Kidney (tissue), 14 donors: ENCODE data around the gene RHBDL2. TPM values are rescaled to one million over a fixed set of nuclear protein-coding genes. Genes with fewer than 3 reads are reported as not detected.
"Not testable (repeated sequence)": the region's sequence is repeated elsewhere in the genome, so short reads cannot be mapped to it uniquely, and the experiment has no call there.

Source experiments
- DNase-seq, 5 donors: peaks; one replicate each; pipeline ENCODE4 v3.0.0-alpha.2; 2013 to 2020
- FAIRE-seq: peaks from 2 replicates; lab custom pipeline; 2012; peaks lifted over from hg19 to GRCh38; lab: Jason Lieb, UNC
- H3K27ac ChIP-seq, 2 donors: one replicate each; pipeline ENCODE4 v1.7.0; 2013; ENCODE audit warnings: low read depth in 2 of 2, low read length in 2 of 2, inconsistent platforms in 1 of 2
- H3K27me3 ChIP-seq: one replicate; pipeline ENCODE4 v1.7.1; 2013; ENCODE audit warnings: low read length, inconsistent platforms; ENCODE audit not compliant: control insufficient read depth, insufficient read depth
- H3K36me3 ChIP-seq, 3 donors: one replicate each; pipeline versions ENCODE4 v1.7.0 to v1.7.1; 2013; ENCODE audit warnings: low read length in 3 of 3, control low read depth in 1 of 3, inconsistent platforms in 1 of 3; ENCODE audit not compliant: insufficient read depth in 3 of 3, control insufficient read depth in 2 of 3
- H3K4me1 ChIP-seq, 3 donors: one replicate each; pipeline versions ENCODE4 v1.7.0 to v1.7.1; 2013; ENCODE audit warnings: low read length in 3 of 3, inconsistent platforms in 1 of 3, low read depth in 1 of 3; ENCODE audit not compliant: control insufficient read depth in 2 of 3, insufficient read depth in 2 of 3
- H3K4me3 ChIP-seq, 3 donors: one replicate each; pipeline versions ENCODE4 v1.7.0 to v1.8.1; 2013; ENCODE audit warnings: low read length in 3 of 3, control low read depth in 1 of 3, inconsistent platforms in 1 of 3
- H3K9ac ChIP-seq, 3 donors: one replicate each; pipeline versions ENCODE4 v1.7.0 to v1.7.1; 2013; ENCODE audit warnings: low read length in 3 of 3, control low read depth in 1 of 3, inconsistent platforms in 1 of 3
- H3K9me3 ChIP-seq, 3 donors: one replicate each; pipeline versions ENCODE4 v1.7.0 to v1.7.1; 2013; ENCODE audit warnings: low read length in 3 of 3, control low read depth in 1 of 3, inconsistent platforms in 1 of 3; ENCODE audit not compliant: control insufficient read depth in 2 of 3, insufficient read depth in 1 of 3
- intact Hi-C: fragments of 100-400 bp; cut with DNase I; formaldehyde crosslinking; loops from one replicate; pipeline ENCODE4 v1.11.1; 2022
- polyA plus RNA-seq: library from polyadenylated mRNA; stranded (reverse); fragments of 350-450 nt; fragmentation: Illumina TruSeq; extraction: RNeasy Lipid Tissue Mini Kit (QIAGEN cat#74804); gene quantifications from one replicate; pipeline ENCODE4 v1.2.3, GENCODE V29; 2014; ENCODE audit warnings: low read depth, low replicate concordance; ENCODE audit not compliant: insufficient read depth
- total RNA-seq: library from RNA; stranded (reverse); fragmentation: NEBNext Ultra II Directional; extraction: Animal tissue kit (Norgen Biotek cat#: 25700); gene quantifications from one replicate; pipeline ENCODE4 v1.2.1, GENCODE V29; 2021
- TF ChIP-seq, protein P1 (sequence below): IDR thresholded peaks from 3 replicates; pipeline ENCODE4 v1.5.1; 2012; ENCODE audit warnings: mild to moderate bottlenecking, moderate library complexity, borderline replicate concordance; ENCODE audit not compliant: insufficient read depth; ENCODE audit errors: extremely low read depth
- donor health status: control.
- donor health status: control.
- donor health status: control.
- donor health status: control.
- donor health status: control.
- donor health status: DM: yes; HTN: yes; CAD: no.
- donor health status: Normal renal cell carcinoma (clear cell type).

The RHBDL2 gene
- total and polyA plus RNA-seq, 2 donors from 2014 or later: 0.34 to 2.1 TPM

DNA sequence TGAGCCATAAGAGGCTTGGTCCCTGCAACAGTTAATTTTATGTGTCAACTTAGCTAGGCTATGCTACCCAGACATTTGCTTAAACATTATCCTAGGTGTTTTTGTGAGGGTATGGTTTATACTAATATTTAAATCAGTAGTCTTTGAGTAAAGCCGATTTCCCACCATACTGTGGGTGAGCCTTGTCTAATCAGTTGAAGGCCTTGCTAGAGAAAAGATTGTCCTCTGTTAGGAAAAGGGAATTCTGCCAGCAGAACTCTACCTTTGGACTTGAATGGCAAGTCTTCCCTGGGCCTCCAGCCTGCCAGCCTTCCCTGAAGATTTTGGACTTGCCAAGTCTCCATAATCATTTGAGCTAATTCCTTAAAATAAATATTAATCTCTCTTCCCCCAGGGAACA is 23.9 kb downstream of the RHBDL2 start:
- H3K4me3 ChIP-seq: no peak overlapping the region
- FAIRE-seq (no peak), DNase-seq (no peak)
- intact Hi-C loops: no loop called here
- no peaks in the 10 kb centered on the region for H3K36me3 ChIP-seq
- no peak overlapping the region for H3K9ac ChIP-seq
- TF ChIP-seq, protein P1, sequence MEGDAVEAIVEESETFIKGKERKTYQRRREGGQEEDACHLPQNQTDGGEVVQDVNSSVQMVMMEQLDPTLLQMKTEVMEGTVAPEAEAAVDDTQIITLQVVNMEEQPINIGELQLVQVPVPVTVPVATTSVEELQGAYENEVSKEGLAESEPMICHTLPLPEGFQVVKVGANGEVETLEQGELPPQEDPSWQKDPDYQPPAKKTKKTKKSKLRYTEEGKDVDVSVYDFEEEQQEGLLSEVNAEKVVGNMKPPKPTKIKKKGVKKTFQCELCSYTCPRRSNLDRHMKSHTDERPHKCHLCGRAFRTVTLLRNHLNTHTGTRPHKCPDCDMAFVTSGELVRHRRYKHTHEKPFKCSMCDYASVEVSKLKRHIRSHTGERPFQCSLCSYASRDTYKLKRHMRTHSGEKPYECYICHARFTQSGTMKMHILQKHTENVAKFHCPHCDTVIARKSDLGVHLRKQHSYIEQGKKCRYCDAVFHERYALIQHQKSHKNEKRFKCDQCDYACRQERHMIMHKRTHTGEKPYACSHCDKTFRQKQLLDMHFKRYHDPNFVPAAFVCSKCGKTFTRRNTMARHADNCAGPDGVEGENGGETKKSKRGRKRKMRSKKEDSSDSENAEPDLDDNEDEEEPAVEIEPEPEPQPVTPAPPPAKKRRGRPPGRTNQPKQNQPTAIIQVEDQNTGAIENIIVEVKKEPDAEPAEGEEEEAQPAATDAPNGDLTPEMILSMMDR: no peak
- no peaks in the 10 kb centered on the region for H3K27me3 ChIP-seq
- H3K4me1 ChIP-seq: no peaks in the 10 kb centered on the region
- H3K9me3 ChIP-seq: no peaks in the 10 kb centered on the region
- no peak overlapping the region for H3K27ac ChIP-seq

DNA sequence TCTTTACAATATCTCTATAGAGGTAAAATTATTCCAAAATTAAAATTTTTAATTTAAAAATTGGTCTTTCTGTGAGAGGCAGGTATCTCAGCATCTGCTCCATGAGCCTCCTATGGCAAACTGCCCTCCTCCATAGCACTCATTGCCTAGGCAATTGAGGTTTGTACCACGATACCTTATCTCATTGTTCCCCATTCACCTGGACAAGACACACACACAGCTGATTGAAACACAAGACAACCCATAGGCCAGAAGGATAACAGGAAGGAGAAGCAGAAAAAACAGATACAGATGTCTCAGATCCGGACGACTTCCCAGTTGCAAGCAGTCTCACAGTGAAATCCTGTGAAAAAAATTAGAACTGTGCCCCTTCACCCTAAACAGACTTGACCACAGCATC is 24.3 kb downstream of the RHBDL2 start:
- DNase-seq (no peak), FAIRE-seq (no peak)
- H3K9me3 ChIP-seq: no peaks in the 10 kb centered on the region
- H3K4me1 ChIP-seq: no peaks in the 10 kb centered on the region
- no peak overlapping the region for H3K9ac ChIP-seq
- TF ChIP-seq, protein P1: no peak
- no peaks in the 10 kb centered on the region for H3K27me3 ChIP-seq
- H3K36me3 ChIP-seq: no peaks in the 10 kb centered on the region
- H3K4me3 ChIP-seq: no peak overlapping the region
- H3K27ac ChIP-seq: no peak overlapping the region
- intact Hi-C loops: no loop called here

DNA sequence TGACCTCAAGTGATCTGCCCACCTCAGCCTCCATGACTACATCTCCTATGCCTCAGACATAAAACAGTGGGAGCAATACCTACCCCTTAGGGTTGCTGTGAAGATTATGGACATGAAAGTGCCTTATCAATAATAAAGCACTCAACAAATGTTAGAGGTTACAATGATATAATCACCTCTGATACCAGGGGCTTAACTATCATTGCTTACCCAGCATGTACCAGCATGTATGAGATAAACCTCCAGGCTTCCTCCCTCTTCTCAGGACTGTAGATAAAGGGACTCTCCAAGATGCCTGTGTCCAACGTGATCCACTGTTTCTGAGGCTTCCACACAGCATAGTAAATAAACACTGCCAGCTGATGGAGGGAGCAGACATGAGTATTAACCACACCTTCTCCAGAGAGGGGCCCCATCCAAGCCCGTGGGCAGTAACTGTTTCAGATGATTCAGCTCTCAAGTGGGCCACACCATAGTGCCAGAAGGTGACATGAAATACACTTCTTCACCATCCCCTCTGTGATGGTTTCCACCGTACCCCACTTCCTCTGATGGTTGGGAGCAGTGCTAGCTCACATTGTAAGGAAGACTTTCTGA is 26.2 kb downstream of the RHBDL2 start:
- TF ChIP-seq, protein P1: no peak
- Histone ChIP-seq H3K36me3 (no peaks in the 10 kb centered on the region), H3K27me3 (no peaks in the 10 kb centered on the region), H3K27ac (no peak overlapping the region), H3K9me3 (no peaks in the 10 kb centered on the region), H3K4me3 (no peak overlapping the region), H3K9ac (no peak overlapping the region), H3K4me1 (no peaks in the 10 kb centered on the region)
- FAIRE-seq: no peak
- no peak for DNase-seq
- intact Hi-C loops: no loop called here

DNA sequence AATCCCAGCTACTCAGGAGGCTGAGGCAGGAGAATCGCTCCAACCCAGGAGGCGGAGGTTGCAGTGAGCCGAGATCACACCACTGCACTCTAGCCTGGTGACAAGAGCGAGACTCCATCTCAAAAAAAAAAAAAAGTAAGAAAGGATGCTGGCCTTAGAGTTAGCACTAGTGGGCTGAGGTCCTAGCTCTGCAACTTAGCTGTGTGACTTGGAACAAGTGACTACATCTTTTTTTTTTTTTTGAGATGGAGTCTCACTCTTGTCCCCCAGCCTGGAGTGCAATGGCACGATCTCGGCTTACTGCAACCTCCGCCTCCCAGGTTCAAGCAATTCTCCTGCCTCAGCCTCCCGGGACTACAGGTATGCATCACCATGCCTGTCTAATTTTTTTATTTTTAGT is 26.7 kb downstream of the RHBDL2 start:
- DNase-seq, H3K4me1 ChIP-seq, FAIRE-seq, H3K9me3 ChIP-seq, intact Hi-C loops, H3K9ac ChIP-seq, H3K27ac ChIP-seq, H3K27me3 ChIP-seq, H3K4me3 ChIP-seq, H3K36me3 ChIP-seq: not testable (repeated sequence)
